HUES48 (cell line): ENCODE measurements around the gene GRM5.

Source experiments
- H3K27ac ChIP-seq: one replicate; pipeline ENCODE4 v1.7.0; 2013; ENCODE audit warnings: low read depth, low read length, inconsistent platforms
- H3K27me3 ChIP-seq: 2 replicates; pipeline ENCODE4 v1.6.1; 2013; ENCODE audit warnings: mild to moderate bottlenecking, low read length; ENCODE audit not compliant: control insufficient read depth, insufficient read depth
- H3K36me3 ChIP-seq: 2 replicates; pipeline ENCODE4 v1.6.1; 2013; ENCODE audit warnings: low read length; ENCODE audit not compliant: control insufficient read depth, insufficient read depth
- H3K4me1 ChIP-seq: 2 replicates; pipeline ENCODE4 v1.6.1; 2013; ENCODE audit warnings: mild to moderate bottlenecking, low read length; ENCODE audit not compliant: control insufficient read depth, insufficient read depth
- H3K4me3 ChIP-seq: 2 replicates; pipeline ENCODE4 v1.5.1; 2013; ENCODE audit warnings: mild to moderate bottlenecking, low read depth, low read length
- H3K9ac ChIP-seq: 2 replicates; pipeline ENCODE4 v1.6.1; 2013; ENCODE audit warnings: mild to moderate bottlenecking, low read depth, low read length, moderate library complexity
- H3K9me3 ChIP-seq: 2 replicates; pipeline ENCODE4 v1.6.1; 2013; ENCODE audit warnings: low read length; ENCODE audit not compliant: control insufficient read depth, insufficient read depth

GRM5 gene

GRCh38 chr11:88522624-88523385 is 543.0 kb downstream of the GRM5 start:
- H3K4me3 ChIP-seq = no peak overlapping the region
- H3K9me3 ChIP-seq = no peaks in the 10 kb centered on the region
- no peaks in the 10 kb centered on the region for H3K27me3 ChIP-seq
- H3K4me1 ChIP-seq = peaks cover 13% of the 10 kb centered on the region
- H3K9ac ChIP-seq = no peak overlapping the region
- H3K36me3 ChIP-seq = no peaks in the 10 kb centered on the region
- H3K27ac ChIP-seq = no peak overlapping the region

- no peaks in the 10 kb centered on the region for H3K9me3 ChIP-seq
- H3K4me3 ChIP-seq = no peak overlapping the region
- H3K4me1 ChIP-seq = peaks cover 13% of the 10 kb centered on the region
- H3K9ac ChIP-seq = no peak overlapping the region
- no peaks in the 10 kb centered on the region for H3K27me3 ChIP-seq
- H3K36me3 ChIP-seq = no peaks in the 10 kb centered on the region
- H3K27ac ChIP-seq = no peak overlapping the region
These were observed 544.0 kb downstream of the GRM5 start for GRCh38 chr11:88521799-88522201.

GRCh38 chr11:88521399-88521798 is 544.4 kb downstream of the GRM5 start:
- Histone ChIP-seq H3K36me3 (no peaks in the 10 kb centered on the region), H3K27me3 (no peaks in the 10 kb centered on the region), H3K9ac (no peak overlapping the region), H3K4me1 (peaks cover 13% of the 10 kb centered on the region), H3K27ac (no peak overlapping the region), H3K4me3 (no peak overlapping the region), H3K9me3 (no peaks in the 10 kb centered on the region)

GRCh38 chr11:88520391-88520790 is 545.4 kb downstream of the GRM5 start:
- H3K9ac ChIP-seq = no peak overlapping the region
- no peaks in the 10 kb centered on the region for H3K36me3 ChIP-seq
- no peak overlapping the region for H3K27ac ChIP-seq
- no peaks in the 10 kb centered on the region for H3K9me3 ChIP-seq
- no peak overlapping the region for H3K4me3 ChIP-seq
- H3K27me3 ChIP-seq = no peaks in the 10 kb centered on the region
- peaks cover 13% of the 10 kb centered on the region for H3K4me1 ChIP-seq

- H3K4me1 ChIP-seq = no peaks in the 10 kb centered on the region
- H3K27ac ChIP-seq = no peak overlapping the region
- H3K4me3 ChIP-seq = no peak overlapping the region
- H3K9ac ChIP-seq = no peak overlapping the region
- H3K36me3 ChIP-seq = no peaks in the 10 kb centered on the region
- peaks cover 6% of the 10 kb centered on the region for H3K27me3 ChIP-seq
- no peaks in the 10 kb centered on the region for H3K9me3 ChIP-seq
These were observed 550.8 kb downstream of the GRM5 start for GRCh38 chr11:88515002-88515401.

- Histone ChIP-seq H3K4me3 (no peak overlapping the region), H3K4me1 (peaks cover 28% of the 10 kb centered on the region), H3K36me3 (no peaks in the 10 kb centered on the region), H3K9ac (no peak overlapping the region), H3K9me3 (no peaks in the 10 kb centered on the region), H3K27ac (no peak overlapping the region), H3K27me3 (peaks cover 41% of the 10 kb centered on the region)
These were observed 554.8 kb downstream of the GRM5 start for GRCh38 chr11:88511006-88511405.

- no peak overlapping the region for H3K27ac ChIP-seq
- no peaks in the 10 kb centered on the region for H3K36me3 ChIP-seq
- no peaks in the 10 kb centered on the region for H3K9me3 ChIP-seq
- H3K9ac ChIP-seq = peak overlapping the region; percentile 52
- H3K4me3 ChIP-seq = peak overlapping the region; percentile 73
- peaks cover 40% of the 10 kb centered on the region for H3K4me1 ChIP-seq
- peaks cover 41% of the 10 kb centered on the region for H3K27me3 ChIP-seq
These were observed 556.8 kb downstream of the GRM5 start for GRCh38 chr11:88508759-88509581.

GRCh38 chr11:88508418-88508758 is 557.4 kb downstream of the GRM5 start:
- Histone ChIP-seq H3K9ac (0 out of 2 replicates have a peak overlapping the region, but pooled peaks have one; percentile 52), H3K9me3 (no peaks in the 10 kb centered on the region), H3K36me3 (no peaks in the 10 kb centered on the region), H3K27ac (no peak overlapping the region), H3K4me1 (peaks cover 40% of the 10 kb centered on the region), H3K4me3 (peak overlapping the region; percentile 73), H3K27me3 (peaks cover 41% of the 10 kb centered on the region)

GRCh38 chr11:88507771-88508417 is 557.9 kb downstream of the GRM5 start:
- no peaks in the 10 kb centered on the region for H3K36me3 ChIP-seq
- no peak overlapping the region for H3K9ac ChIP-seq
- H3K4me3 ChIP-seq = peak overlapping the region; percentile 73
- H3K27ac ChIP-seq = no peak overlapping the region
- H3K27me3 ChIP-seq = peaks cover 41% of the 10 kb centered on the region
- no peaks in the 10 kb centered on the region for H3K9me3 ChIP-seq
- peaks cover 40% of the 10 kb centered on the region for H3K4me1 ChIP-seq

GRCh38 chr11:88501541-88501940 is 564.2 kb downstream of the GRM5 start:
- H3K9me3 ChIP-seq = no peaks in the 10 kb centered on the region
- peaks cover 17% of the 10 kb centered on the region for H3K4me1 ChIP-seq
- H3K4me3 ChIP-seq = no peak overlapping the region
- no peaks in the 10 kb centered on the region for H3K36me3 ChIP-seq
- no peak overlapping the region for H3K27ac ChIP-seq
- H3K27me3 ChIP-seq = peaks cover under 1% of the 10 kb centered on the region; the same call in 1 of the 2 replicates
- H3K9ac ChIP-seq = no peak overlapping the region

GRCh38 chr11:88495836-88496235 is 569.9 kb downstream of the GRM5 start:
- H3K9ac ChIP-seq = no peak overlapping the region
- no peaks in the 10 kb centered on the region for H3K27me3 ChIP-seq
- no peaks in the 10 kb centered on the region for H3K4me1 ChIP-seq
- no peaks in the 10 kb centered on the region for H3K36me3 ChIP-seq
- H3K9me3 ChIP-seq = no peaks in the 10 kb centered on the region
- H3K4me3 ChIP-seq = no peak overlapping the region
- no peak overlapping the region for H3K27ac ChIP-seq
